Testis (tissue), 3 donors: ENCODE measurements around the gene SLC19A1. TPM values are rescaled to one million over a fixed set of nuclear protein-coding genes. Genes with fewer than 3 reads are reported as not detected.

Experiments used
- DNase-seq: peaks from one replicate; pipeline ENCODE4 v3.0.0-alpha.2; 2019
- H3K27ac ChIP-seq, 2 donors: fragments of 200-600 bp; sonication (generic); one replicate each; pipeline ENCODE4 v1.5.1; 2019
- H3K27me3 ChIP-seq: fragments of 200-600 bp; sonication (generic); one replicate; pipeline ENCODE4 v1.5.1; 2019
- H3K36me3 ChIP-seq: fragments of 200-600 bp; sonication (generic); one replicate; pipeline ENCODE4 v1.5.1; 2017; ENCODE audit warnings: low read depth; ENCODE audit errors: missing control alignments
- H3K4me1 ChIP-seq: fragments of 200-600 bp; sonication (generic); one replicate; pipeline ENCODE4 v1.5.1; 2019
- H3K4me3 ChIP-seq, 2 donors: fragments of 200-600 bp; sonication (generic); one replicate each; pipeline ENCODE4 v1.5.1; 2017 to 2019
- H3K9me3 ChIP-seq: fragments of 200-600 bp; sonication (generic); one replicate; pipeline ENCODE4 v1.5.1; 2017
- POLR2A ChIP-seq: fragments of 450-650 bp; IDR thresholded peaks from one replicate; pipeline ENCODE4 v1.6.1; 2017; ENCODE audit warnings: antibody characterized with exemption, mild to moderate bottlenecking, moderate library complexity
- WGBS, 2 donors: methylation state at CpG; one replicate each; pipeline ENCODE4 v1.1.5; 2018; 5-methylcytosine and 5-hydroxymethylcytosine counted together
- intact Hi-C: fragments of 100-400 bp; cut with DNase I; formaldehyde crosslinking; loops from one replicate; pipeline ENCODE4 v1.15.1; 2023; ENCODE audit warnings: low total_unique reads
- polyA plus RNA-seq: library from polyadenylated mRNA; stranded (reverse); fragments of 350-450 nt; fragmentation: Illumina TruSeq; extraction: RNeasy Lipid Tissue Mini Kit (QIAGEN cat#74804); gene quantifications from one replicate; pipeline ENCODE4 v1.2.3, GENCODE V29; 2014; ENCODE audit warnings: low read depth, low replicate concordance; ENCODE audit not compliant: insufficient read depth
- total RNA-seq, 2 donors: library from RNA; depleted of rRNA; stranded (reverse); fragments of >200 nt; gene quantifications; one replicate each; pipeline ENCODE4 v1.2.3, GENCODE V29; 2016
- TF ChIP-seq, protein P1 (sequence below), 3 experiments: fragments of 450-650 bp in 2 of 3; fragments of 200-600 bp in 1 of 3; sonication (generic) in 1 of 3; IDR thresholded peaks; one replicate each; pipeline ENCODE4 v1.5.1; 2016 to 2019; ENCODE audit warnings: antibody characterized with exemption in 3 of 3, mild to moderate bottlenecking in 2 of 3, moderate library complexity in 1 of 3

SLC19A1 gene
- total and polyA plus RNA-seq, 3 donors from 2014 or later, result 5.5 to 17.4 (median 15.7) TPM

DNA sequence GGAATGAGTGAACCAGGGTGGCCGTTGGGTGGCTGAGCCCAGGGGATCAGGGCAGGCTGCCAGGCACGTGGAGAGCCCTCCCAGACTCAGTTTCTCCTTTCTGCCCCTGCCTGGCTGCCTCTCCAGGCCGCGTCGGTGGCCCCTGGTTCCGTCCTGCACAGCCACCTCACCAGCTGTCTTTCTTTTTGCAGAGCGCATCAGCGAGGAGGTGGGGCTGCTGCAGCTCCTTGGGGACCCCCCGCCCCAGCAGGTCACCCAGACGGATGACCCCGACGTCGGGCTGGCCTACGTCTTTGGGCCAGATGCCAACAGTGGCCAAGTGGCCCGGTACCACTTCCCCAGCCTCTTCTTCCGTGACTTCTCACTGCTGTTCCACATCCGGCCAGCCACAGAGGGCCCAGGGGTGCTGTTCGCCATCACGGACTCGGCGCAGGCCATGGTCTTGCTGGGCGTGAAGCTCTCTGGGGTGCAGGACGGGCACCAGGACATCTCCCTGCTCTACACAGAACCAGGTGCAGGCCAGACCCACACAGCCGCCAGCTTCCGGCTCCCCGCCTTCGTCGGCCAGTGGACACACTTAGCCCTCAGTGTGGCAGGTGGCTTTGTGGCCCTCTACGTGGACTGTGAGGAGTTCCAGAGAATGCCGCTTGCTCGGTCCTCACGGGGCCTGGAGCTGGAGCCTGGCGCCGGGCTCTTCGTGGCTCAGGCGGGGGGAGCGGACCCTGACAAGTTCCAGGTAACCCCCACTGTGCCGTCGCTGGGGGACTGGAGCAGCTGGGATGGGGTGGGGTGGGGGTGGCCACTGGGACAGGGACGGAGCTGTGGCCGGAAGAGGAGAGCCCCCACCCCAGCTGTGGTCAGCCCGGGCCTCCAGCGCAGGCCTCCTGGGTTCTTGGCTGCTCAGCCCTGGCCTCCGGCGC lies 73.9 kb downstream of the SLC19A1 start:
- 91 to 93% methylated on average over 30 to 45 of the region's 45 CpGs for WGBS, 2 donors
- no peak for DNase-seq
- H3K4me1 ChIP-seq, result peaks cover 25% of the 10 kb centered on the region
- no peaks in the 10 kb centered on the region for H3K27me3 ChIP-seq
- H3K4me3 ChIP-seq, result no peak overlapping the region
- intact Hi-C loops, result no loop called here
- no peaks in the 10 kb centered on the region for H3K36me3 ChIP-seq
- no peak overlapping the region for H3K27ac ChIP-seq
- H3K9me3 ChIP-seq, result no peaks in the 10 kb centered on the region
- TF ChIP-seq, protein P1, sequence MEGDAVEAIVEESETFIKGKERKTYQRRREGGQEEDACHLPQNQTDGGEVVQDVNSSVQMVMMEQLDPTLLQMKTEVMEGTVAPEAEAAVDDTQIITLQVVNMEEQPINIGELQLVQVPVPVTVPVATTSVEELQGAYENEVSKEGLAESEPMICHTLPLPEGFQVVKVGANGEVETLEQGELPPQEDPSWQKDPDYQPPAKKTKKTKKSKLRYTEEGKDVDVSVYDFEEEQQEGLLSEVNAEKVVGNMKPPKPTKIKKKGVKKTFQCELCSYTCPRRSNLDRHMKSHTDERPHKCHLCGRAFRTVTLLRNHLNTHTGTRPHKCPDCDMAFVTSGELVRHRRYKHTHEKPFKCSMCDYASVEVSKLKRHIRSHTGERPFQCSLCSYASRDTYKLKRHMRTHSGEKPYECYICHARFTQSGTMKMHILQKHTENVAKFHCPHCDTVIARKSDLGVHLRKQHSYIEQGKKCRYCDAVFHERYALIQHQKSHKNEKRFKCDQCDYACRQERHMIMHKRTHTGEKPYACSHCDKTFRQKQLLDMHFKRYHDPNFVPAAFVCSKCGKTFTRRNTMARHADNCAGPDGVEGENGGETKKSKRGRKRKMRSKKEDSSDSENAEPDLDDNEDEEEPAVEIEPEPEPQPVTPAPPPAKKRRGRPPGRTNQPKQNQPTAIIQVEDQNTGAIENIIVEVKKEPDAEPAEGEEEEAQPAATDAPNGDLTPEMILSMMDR (IDR thresholded peaks at IDR 0.05), result no peak
- no peak for TF ChIP-seq POLR2A

DNA sequence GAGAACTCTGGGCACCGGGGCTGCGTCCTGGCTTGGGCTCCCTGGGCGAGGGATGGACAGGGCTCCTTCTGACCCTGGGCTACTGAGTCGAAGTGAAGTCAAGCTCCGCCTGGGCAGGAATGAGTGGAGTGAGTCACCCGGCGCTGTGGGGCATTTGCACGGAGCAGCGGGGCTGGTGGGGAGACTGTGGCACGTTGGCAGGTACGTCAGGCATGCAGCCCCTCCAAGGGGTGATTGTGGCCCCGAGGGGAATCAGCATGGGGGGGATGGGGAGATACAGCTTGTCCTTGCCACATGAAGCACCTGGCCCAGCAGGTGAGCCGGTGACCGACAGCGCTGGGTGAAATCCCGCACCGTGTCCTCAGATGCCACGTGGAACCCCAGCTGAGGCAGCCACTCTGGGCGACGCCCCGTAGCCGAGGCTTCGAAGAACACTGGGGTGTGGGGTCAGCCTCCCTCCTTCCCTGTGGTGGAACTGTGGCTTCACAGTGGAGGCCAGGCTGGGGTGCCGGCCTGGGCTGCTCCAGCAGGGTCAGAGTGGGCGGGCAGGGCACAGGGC lies 74.9 kb downstream of the SLC19A1 start:
- WGBS, 2 donors, result 92 to 93% methylated on average over 10 to 25 of the region's 25 CpGs
- no peaks in the 10 kb centered on the region for H3K27me3 ChIP-seq
- intact Hi-C loops, result no loop called here
- TF ChIP-seq, protein P1 (IDR thresholded peaks at IDR 0.05), result no peak
- no peak for TF ChIP-seq POLR2A
- H3K4me3 ChIP-seq, result no peak overlapping the region
- H3K27ac ChIP-seq, result no peak overlapping the region
- H3K9me3 ChIP-seq, result no peaks in the 10 kb centered on the region
- H3K36me3 ChIP-seq, result no peaks in the 10 kb centered on the region
- DNase-seq, result no peak
- peaks cover 24% of the 10 kb centered on the region for H3K4me1 ChIP-seq

DNA sequence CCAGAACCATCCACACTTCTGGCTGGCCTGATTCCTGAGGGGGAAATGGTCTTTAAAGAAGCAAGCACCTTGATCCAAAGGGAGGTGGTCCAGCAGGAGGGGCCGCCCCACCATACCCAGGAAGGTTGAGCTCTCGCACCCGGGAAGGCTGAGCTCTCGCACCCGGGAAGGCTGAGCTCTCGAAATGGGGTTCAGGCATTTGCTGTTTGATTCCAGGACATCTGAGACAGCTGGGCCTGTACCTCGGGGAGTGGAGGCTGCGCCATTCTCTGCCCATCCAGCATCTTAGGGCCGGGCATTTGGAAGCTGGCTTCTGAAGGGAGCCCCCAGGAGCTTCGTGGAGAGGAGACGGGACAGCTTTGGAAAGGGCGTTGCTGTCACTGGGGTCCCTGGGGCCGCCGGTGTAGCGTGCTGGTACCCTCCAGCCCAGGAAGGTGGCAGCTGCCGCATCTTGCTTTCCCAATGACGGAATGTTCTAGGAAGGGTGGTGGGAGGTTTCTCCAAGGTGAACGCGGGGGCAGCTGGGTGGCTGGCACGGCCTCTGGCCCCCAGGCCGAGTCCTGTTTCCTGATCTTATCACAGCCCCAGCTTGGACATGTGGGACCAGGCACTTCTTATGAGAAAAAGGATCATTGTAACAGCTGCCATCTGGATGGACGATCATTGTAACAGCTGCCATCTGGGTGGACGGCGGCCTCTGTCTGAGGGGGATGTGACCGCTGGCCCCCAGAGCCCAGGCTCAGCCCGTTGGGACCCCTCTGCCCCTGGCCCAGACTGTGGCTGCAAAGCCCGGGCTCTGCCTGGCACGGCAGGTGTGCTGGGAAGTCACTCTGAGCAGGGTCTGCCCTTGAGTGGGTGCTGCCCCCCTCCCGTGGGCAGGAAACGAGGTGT lies 75.7 kb downstream of the SLC19A1 start:
- Histone ChIP-seq H3K27ac (no peak overlapping the region), H3K36me3 (no peaks in the 10 kb centered on the region), H3K4me1 (peaks cover 17% of the 10 kb centered on the region), H3K27me3 (no peaks in the 10 kb centered on the region), H3K4me3 (no peak overlapping the region), H3K9me3 (no peaks in the 10 kb centered on the region)
- TF ChIP-seq, protein P1 (IDR thresholded peaks at IDR 0.05), result no peak
- no peak for TF ChIP-seq POLR2A
- DNase-seq, result no peak
- WGBS, 2 donors, result 84 to 90% methylated on average over 6 to 30 of the region's 30 CpGs
- intact Hi-C loops, result no loop called here

DNA sequence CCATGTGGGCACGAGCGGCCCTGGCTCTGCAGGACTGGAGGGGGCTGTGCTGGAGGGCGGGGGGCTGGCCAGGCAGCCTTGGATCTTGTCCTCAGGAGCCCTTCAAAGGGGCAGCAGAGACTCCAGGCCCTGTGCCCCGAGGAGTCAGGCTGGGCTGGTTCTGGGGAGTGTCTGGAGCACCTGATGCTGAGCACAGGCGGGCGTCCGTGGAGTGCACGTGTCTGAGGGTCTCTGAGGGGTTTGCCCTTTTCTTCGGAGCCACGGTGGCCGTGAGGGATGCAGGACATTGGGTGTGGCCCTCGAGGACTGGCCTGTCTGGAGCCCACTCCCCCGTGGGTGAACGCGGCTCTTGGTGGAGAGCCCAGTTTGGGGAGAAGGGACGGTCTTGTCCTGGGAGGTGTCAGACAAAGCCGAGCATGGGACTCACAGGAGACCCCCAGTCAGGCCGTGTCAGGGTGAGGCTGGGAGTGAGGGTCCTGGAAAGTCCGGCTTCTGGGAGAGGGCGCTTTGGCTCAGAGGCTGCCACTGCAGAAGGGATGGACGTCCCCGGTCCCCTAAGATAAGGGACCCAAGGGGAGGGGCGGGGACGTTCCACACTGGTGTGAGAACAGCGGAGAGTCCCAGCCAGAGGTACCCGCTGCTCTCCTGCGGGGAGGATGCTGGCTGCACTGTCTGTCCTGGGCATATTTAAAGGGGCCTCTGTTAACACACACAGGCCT lies 76.5 kb downstream of the SLC19A1 start:
- peaks cover 9% of the 10 kb centered on the region for H3K4me1 ChIP-seq
- H3K27ac ChIP-seq, result no peak overlapping the region
- intact Hi-C loops, result no loop called here
- H3K36me3 ChIP-seq, result no peaks in the 10 kb centered on the region
- TF ChIP-seq, protein P1 (IDR thresholded peaks at IDR 0.05), result no peak
- no peak for TF ChIP-seq POLR2A
- 73 to 93% methylated on average over 11 to 27 of the region's 27 CpGs for WGBS, 2 donors
- DNase-seq, result no peak
- no peaks in the 10 kb centered on the region for H3K9me3 ChIP-seq
- no peak overlapping the region for H3K4me3 ChIP-seq
- no peaks in the 10 kb centered on the region for H3K27me3 ChIP-seq
